Epithelial cell of esophagus (primary cell): ENCODE measurements around the gene LIN28B.

Source experiments
- DNase-seq: peaks from one replicate; pipeline ENCODE4 v3.0.0; 2010; ENCODE audit warnings: low read depth
- H3K4me3 ChIP-seq: 2 replicates; pipeline ENCODE4 v1.5.1; 2011; ENCODE audit warnings: mild to moderate bottlenecking, low read length, control low read depth
- CTCF ChIP-seq: IDR thresholded peaks from 2 replicates; pipeline ENCODE4 v1.5.1; 2011; ENCODE audit warnings: low read depth, mild to moderate bottlenecking, low read length, control low read depth, inconsistent platforms; ENCODE audit not compliant: insufficient read depth; ENCODE audit errors: missing control alignments

Gene LIN28B

GRCh38 chr6:105121981-105122380, 165.1 kb downstream of the LIN28B start:
- TF ChIP-seq CTCF = no peak
- H3K4me3 ChIP-seq = no peak overlapping the region
- DNase-seq = no peak

GRCh38 chr6:105122717-105123116, 165.8 kb downstream of the LIN28B start:
- peak; percentile 45 for DNase-seq
- TF ChIP-seq CTCF = no peak
- no peak overlapping the region for H3K4me3 ChIP-seq
